NCI-H226 (cell line): Measurements from ENCODE around the gene TGM1.
"Not testable (repeated sequence)": the region's sequence is repeated elsewhere in the genome, so short reads cannot be mapped to it uniquely, and the experiment has no call there.

Experiments
- DNase-seq: peaks from one replicate; pipeline ENCODE4 v3.0.0-alpha.2; 2015

Gene TGM1

GRCh38 chr14:24232121-24232644 lies 30.8 kb downstream of the TGM1 start, which contains the start of gene NEDD8:
Gene NEDD8 (minus strand): TSS chr14:24232367. CDS start chr14:24232267, 100 bp downstream.
- peak; percentile 98 for DNase-seq

GRCh38 chr14:24231263-24232120 lies 31.5 kb downstream of the TGM1 start:
- DNase-seq = no peak

- DNase-seq = no peak
These were observed 34.1 kb downstream of the TGM1 start for GRCh38 chr14:24228902-24229301.

- no peak for DNase-seq
These were observed 36.5 kb downstream of the TGM1 start for GRCh38 chr14:24226473-24226872.

- peak; percentile 90 for DNase-seq
These were observed 38.3 kb downstream of the TGM1 start for GRCh38 chr14:24224618-24225071.

GRCh38 chr14:24222987-24223386 lies 40.0 kb downstream of the TGM1 start:
- not testable (repeated sequence) for DNase-seq

GRCh38 chr14:24219521-24219920 lies 43.5 kb downstream of the TGM1 start:
- DNase-seq = no peak

- no peak for DNase-seq
These were observed 43.9 kb downstream of the TGM1 start for GRCh38 chr14:24219080-24219479.

GRCh38 chr14:24216876-24217275 lies 46.1 kb downstream of the TGM1 start:
- not testable (repeated sequence) for DNase-seq

- no peak for DNase-seq
These were observed 46.7 kb downstream of the TGM1 start for GRCh38 chr14:24216345-24216699.

GRCh38 chr14:24215495-24216344 lies 47.3 kb downstream of the TGM1 start, which contains the start of gene MDP1:
Gene MDP1 (minus strand): TSS chr14:24216066. CDS start chr14:24215955, 111 bp downstream.
- peak; percentile 68 for DNase-seq

GRCh38 chr14:24213866-24214662 lies 48.9 kb downstream of the TGM1 start:
- DNase-seq = no peak

- peak; percentile 99 for DNase-seq
These were observed 49.8 kb downstream of the TGM1 start, which contains the start of gene CHMP4A for GRCh38 chr14:24212924-24213865. Gene CHMP4A (minus strand): TSS chr14:24213488. CDS start chr14:24213439, 49 bp downstream.

- no peak for DNase-seq
These were observed 51.7 kb downstream of the TGM1 start for GRCh38 chr14:24211311-24211710.

GRCh38 chr14:24207625-24208024 lies 55.4 kb downstream of the TGM1 start:
- DNase-seq = no peak

GRCh38 chr14:24207104-24207551 lies 55.8 kb downstream of the TGM1 start:
- no peak for DNase-seq

- no peak for DNase-seq
These were observed 56.5 kb downstream of the TGM1 start for GRCh38 chr14:24206260-24207103.

- DNase-seq = no peak
These were observed 58.5 kb downstream of the TGM1 start for GRCh38 chr14:24204163-24205146.
